Stimulated activated CD8-positive, alpha-beta memory T cell treated with anti-CD3 and anti-CD28 coated beads, Interleukin-12 subunit alpha, Interleukin-12 subunit beta, amount 100 ng/mL, for 4 hours (primary cell): Measurements from ENCODE around the gene KCTD19.

Source experiments
- DNase-seq: peaks from one replicate; pipeline ENCODE4 v3.0.0-alpha.2; 2020; ENCODE audit warnings: low read depth

Gene KCTD19

DNA sequence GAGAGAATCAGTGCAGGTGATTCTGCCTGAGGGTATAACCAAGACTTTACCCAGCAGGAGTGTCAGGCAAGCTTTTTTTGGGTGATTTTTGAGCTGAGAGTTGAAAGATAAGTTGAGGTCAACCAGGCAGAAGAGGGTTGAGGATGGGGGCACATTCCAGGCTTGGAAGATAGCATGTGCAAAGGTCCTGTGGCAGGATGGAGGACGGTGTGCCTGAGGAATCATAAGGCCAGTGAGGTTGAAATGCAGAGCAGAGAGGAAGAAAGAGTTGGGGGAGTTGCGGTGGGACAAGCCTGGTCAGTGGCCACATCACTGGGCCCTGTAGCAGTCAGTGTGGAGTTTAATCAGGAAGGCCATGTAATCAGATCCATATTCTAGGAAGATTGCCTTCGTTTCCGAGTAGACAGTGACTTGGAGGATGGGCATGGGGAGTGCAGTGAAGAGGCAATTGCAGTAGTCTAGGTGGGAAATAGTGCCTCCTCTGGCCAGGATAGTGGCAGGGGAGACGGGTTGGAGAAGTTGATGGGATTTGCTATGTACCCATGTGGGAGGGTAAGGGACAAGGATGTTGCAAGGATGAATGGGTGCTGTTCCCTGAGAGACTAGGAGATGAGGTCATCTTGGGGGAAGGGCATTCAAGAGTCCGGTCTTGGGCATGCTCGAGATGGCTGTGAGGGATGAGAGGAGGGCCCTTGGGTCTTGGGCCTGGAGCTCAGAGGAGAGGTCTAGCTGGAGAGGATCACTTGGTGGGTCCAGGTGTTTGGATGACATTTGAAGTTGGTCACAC is 43.3 kb downstream of the KCTD19 start:
- DNase-seq = no peak

DNA sequence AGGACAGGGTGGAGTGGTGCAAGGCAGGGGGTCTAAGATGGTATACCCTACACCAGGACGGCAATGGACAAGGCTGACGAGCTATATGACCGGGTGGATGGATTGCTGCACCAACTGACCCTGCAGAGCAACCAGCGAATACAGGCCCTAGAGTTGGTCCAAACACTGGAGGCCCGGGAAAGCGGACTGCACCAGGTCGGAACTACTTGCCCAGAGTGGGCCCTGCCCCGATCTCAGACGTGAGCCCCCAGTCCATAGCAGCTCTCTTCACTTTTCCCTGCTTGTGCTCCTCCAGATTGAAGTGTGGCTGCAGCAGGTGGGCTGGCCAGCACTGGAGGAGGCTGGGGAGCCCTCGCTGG is 44.1 kb downstream of the KCTD19 start:
- no peak for DNase-seq

DNA sequence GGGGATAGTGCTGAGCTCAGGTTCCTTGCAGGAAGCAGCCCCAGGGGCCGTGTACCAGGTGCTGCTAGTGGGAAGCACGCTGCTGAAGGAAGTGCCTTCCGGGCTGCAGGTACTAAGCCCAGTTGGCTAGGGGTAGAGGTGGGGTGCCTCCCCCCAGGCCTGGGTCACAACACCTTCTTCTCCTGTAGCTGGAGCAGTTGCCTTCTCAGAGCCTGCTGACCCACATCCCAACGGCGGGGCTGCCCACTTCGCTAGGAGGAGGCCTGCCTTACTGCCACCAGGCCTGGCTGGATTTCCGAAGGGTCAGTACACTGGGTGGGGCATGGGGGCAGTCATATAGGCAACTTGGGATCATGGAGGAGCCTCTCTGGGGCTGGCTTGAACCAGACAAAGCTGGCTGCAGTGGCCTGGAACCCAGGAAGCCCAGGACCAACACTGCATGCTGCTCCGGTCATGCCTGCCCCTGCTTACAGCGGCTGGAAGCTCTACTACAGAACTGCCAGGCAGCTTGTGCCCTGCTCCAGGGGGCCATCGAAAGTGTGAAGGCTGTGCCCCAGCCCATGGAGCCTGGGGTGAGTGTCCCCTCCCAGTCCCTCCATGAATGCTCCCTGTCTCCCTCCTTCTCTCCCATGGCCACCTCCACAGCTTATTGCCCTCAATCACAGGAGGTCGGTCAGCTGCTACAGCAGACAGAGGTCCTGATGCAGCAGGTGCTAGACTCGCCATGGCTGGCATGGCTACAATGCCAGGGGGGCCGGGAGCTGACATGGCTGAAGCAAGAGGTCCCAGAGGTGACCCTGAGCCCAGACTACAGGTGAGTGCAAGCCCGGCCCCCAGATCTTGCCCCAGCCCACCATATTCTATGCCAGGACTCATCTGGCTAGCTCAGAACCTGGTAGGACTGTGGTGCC is 44.8 kb downstream of the KCTD19 start:
- no peak for DNase-seq

DNA sequence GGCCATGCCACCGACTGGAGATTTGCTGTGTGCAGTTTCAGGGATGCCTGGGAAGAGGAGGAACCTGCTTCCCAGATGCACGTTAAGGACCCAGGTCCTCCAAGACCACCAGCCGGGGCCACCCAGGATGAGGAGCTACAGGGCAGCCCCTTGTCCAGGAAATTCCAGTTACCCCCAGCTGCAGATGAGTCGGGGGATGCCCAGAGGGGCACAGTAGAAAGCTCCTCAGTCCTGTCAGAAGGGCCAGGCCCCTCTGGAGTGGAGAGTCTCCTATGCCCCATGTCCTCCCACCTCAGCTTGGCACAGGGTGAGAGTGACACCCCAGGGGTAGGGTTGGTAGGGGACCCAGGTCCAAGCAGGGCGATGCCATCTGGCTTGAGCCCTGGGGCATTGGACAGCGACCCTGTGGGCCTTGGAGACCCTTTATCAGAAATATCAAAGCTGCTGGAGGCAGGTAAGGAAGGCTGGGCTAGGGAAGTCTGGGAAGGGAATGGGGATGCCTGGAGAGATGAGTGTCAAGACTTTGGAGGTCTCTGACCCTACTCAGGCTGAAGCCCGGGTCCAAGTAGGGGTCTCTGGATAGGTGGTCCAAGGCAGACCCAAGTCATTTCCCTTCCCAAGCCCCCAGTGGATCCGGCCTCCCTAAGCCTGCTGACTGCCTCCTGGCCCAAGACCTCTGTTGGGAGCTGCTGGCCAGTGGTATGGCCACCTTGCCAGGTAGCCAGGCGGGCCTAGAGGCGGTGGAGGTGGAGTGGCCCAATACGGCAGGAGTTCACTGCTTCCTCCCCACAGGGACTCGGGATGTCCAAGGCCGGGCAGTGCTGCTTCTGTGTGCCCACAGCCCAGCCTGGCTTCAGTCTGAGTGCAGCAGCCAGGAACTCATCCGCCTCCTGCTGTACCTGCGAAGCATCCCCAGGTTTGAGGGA is 46.2 kb downstream of the KCTD19 start:
- DNase-seq = no peak

DNA sequence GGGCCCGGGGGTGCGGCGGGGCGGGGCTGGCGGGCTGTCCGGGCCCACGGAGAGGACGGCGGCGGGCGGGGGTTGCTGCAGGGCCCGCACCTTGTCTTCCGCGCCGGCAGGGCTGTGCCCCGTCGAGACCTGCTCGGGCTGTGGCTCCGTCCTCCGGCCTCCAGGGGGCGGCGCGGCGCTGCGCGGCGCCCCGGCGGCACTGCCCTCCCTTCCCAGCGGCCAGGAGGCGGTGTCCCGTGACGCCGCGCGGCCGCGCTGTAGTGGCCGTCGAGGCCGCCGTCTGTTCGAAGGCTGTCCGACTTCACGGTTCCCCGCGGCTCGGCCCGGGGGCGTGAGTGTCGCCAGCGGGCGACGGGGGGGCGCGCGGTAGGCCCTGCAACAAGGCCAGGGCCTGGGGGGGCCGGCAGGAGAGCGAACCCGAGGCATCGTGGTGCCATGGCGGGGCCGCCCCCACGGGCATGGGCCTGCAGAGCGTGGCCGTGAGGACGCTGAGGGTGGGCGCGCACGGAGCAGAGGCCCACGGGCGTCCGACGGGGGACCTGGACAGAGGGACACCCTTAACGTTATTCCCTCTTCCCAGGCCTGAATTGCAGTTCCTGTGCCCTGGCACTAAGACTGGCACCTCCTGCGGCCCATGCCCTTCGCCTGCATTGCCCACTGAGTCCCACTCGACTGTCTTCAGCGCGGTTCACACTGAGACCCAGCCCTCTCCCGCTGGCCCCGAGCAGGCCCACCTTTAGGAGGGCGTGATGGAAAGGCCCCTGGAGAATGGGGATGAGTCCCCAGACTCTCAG is 47.0 kb downstream of the KCTD19 start, which contains the start of gene PLEKHG4:
PLEKHG4 (plus strand) TSS at position 237 of the 794 bp plus-strand sequence; CDS start at position 750, 513 bp downstream.
- peak; percentile 62 for DNase-seq

DNA sequence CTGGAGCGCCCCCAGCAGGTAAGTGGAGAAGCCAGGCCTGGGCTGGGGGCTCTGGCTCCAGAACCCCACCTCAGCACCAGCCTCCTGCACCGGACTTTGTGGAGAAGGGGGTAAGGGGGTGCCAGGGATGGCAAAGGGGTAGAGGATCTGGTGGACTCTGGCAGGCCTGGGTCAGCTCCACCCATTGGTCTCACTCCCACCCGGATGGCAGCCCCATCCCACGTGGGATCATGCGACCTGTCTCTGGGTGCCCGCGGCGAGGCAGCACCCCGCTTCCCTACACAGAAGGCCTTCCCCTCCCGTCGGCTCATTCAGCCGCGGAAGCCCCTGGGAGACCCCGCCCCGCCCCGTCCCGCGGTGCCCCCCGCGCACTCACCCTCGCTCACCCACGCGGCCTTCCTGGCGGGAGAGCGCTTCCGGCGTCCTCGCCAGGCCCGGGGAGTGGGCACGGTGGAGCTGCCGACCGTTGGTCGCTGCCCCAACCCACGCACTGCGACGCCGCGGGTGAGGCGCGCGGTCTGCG is 47.7 kb downstream of the KCTD19 start:
- DNase-seq = no peak

DNA sequence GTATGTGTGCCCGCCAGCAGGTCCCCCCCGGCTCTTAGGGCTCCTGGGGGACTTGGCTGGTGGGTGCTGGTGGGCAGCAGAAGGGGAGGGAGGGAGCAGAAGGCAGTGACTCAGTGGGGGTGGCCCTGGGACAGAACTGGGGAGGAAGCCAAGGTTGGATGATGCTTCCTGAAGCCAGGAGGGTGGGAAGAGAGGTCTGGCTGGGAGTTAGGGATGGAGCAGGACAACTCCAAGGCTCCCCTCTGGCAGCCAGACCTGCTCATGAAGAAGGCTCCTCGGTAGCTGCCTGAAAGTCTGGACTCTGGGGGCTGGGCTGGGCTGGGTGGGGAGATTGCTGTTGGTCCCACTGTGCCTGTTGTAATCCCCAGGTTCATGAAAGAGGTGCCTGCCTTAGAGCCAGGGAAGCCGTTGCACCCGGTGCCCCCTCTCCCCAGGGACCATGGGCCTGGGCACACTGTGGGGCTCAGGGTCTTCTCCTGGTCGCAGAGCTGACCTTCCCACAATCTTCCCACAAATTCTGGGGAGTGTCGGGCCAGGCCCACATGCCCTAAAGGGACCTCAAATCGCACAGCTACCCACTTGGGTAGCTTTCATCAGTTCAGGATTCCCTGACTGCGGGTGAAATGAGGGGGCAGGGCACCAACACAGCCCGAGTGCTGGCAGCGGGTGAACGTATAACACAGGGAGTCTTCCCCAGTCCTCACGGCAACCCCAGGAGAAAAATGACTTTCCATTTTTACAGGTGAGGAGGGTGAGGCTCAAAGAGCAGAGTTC is 48.4 kb downstream of the KCTD19 start:
- no peak for DNase-seq

DNA sequence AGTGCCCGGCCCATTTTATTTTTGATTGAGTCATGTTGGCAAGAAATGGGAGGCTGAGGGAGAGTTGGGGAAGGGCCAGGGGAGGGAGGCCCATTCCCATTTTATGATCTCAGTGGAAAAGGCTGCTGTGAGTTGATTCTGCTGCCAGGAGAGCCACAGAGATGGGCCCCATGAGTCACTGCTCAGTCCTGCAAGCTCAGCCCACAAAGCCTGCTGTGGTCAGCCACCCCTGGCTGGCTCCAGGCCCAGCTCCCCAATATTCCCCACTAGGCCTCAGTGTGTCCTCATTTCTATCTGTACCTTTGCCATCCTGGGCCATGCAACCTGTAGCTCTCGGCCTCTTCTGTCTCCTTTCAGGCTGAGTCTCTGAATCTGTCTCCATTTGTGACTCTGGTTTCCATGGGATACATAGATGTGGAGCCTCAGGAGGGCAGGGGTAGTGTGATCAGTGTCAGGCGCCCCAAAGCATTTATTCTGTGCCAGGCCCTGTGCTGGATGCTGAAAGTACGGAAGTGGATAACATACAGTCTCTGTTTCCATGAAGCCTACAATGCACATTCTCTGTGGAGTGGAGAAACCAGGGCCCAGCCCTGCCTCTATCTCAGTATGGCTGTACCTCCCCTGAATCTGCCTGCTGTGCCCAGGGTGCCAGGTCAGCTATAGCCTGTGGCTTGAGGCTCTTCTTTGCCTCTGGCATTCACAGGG is 49.1 kb downstream of the KCTD19 start:
- no peak for DNase-seq

DNA sequence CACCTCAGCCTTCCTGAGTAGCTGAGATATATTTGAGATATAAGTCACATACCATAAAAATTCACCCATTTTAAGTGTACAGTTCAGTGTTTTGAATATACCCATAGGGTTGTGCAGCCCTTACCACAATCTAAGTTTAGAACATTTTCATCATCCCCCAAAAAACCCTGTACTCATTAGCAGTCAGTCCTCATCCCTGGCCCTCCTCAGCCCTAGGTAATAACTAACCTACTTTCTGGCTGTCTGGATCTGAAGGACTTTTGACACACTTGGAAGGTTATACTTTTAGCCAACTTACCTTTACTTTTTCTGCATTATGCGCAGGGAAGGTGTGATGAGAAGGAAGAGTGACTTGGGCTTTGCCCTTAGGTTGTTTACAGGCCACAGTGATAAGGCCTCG is 51.2 kb downstream of the KCTD19 start:
- DNase-seq = no peak

DNA sequence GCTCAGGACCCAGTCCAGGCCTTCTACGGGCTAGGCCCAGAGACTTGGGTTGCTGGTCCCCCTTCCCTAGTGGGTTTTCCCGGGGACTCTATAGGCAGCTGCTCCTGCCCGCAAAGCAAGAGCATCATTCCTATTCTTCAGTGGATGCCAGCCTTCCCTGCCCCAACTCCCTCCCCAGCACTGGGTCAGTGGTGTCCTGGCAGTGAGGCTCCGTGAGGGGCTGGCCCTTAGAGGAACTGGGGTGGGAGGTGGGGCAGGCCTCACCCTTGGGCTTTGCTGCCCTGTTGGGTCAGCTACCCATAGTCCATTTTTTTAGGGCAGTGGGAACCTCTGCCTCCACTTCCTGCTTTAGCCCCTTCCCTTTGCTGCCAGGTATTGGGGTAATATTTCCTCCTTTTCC is 55.1 kb downstream of the KCTD19 start:
- DNase-seq = no peak

DNA sequence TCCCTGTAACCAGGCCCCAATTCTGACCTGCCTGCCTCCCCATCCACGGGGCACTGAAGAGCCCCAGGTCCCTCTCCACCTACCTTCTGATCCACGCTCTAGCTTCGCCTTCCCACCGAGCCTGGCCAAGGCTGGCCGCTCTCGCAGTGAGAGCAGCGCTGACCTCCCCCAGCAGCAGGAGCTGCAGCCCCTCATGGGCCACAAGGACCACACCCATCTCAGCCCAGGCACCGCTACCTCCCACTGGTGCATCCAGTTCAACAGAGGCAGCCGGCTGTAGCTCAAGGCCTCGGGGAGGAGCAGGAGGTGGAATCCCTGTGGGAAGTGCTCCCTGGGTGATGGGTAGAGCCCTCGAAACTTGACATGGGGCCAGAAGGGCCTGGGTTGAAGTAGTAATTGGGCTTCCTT is 55.6 kb downstream of the KCTD19 start:
- DNase-seq = no peak

DNA sequence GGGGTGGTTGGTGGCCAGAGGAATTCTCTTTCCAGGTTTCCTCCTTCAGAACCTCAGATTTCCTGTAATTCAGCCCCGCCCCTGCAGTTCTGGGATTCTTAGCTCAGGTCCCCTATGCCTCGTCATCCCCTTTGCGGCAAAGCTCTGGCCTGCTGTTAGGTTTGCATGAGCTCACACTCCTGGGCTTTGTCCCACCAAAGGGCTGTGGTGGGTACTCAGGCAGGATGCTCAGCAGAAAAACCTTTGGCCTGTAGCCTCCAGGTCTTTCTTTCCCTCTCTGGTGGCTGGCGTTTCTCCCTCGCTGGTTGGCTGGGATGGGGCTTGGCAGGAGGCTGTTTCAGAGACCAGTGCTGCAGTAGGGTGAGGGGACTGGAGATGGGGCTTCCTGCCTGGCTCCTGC is 56.8 kb downstream of the KCTD19 start:
- no peak for DNase-seq

DNA sequence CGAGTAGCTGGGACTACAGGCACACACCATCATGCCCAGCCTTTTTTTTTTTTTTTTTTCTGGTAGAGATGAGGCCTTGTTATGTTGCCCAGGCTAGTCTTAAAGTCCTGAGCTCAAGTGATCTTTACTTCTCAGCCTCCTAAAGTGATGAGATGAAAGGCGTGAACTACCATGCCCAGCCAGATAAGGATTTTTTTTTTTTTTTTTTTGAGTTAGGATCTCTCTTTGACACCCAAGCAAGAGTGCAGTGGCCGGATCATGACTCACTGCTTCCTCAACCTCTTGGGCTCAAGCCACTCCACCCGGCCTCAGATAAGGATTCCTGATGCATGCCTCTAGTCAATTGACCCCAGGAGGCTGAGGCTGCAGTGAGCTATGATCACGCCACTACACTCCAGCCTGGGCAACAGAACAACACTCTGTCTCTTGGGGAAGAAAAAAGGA is 58.4 kb downstream of the KCTD19 start:
- DNase-seq = no peak

DNA sequence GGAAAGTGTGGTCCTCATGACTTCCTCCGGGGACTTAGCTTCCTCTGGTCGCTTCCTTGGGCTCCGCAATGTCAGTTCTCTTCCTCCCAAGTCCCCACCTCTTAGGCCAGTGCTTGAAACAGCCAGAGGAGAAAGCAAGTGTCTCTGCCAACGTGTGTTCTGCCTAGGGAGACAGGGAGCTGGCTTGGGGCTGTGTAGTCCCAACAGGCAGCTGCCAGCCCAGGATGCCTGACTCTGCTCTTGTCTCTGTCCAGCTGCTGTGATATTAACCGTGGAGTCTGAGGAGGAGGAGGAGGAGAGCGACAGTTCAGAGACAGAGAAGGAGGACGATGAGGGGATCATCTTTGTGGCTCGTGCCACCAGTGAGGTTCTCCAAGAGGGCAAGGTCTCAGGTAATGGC is 60.7 kb downstream of the KCTD19 start:
- no peak for DNase-seq

DNA sequence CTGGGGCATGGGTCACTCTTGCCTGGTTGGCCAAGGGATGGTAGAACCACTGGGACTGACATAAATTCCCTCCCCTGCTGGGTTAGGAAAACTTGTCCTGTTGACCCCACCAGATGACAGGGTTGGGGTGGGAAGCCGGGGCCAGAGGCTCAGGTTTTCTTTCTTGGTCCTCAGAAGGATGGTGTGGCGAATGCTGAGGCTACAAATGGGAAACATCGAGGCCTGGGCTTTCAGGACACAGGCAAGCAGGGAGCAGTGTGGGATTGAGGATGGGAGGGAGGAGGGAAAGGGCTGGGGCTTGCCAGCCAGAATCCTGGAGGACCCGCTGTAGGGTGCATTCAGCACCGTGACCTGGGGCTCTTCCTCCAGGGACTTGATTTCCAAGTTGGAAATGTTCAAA is 61.7 kb downstream of the KCTD19 start:
- no peak for DNase-seq

DNA sequence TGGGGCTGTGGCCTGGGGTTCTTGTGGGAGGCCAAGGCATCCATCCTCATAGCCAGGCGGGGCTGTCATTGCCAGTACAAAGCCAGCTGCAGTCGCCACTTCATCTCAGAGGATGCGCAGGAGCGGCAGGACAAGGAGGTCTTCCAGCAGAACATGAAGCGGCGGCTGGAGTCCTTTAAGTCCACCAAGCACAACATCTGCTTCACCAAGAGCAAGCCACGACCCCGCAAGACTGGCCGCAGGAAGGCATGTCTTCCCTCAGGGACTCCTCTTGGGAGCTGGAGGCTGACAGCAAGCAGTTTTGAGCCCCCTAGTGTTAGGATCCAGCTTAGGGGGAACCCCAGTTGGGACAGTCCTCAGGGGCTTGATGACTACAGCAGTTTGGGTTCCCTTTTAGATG is 62.3 kb downstream of the KCTD19 start:
- no peak for DNase-seq

DNA sequence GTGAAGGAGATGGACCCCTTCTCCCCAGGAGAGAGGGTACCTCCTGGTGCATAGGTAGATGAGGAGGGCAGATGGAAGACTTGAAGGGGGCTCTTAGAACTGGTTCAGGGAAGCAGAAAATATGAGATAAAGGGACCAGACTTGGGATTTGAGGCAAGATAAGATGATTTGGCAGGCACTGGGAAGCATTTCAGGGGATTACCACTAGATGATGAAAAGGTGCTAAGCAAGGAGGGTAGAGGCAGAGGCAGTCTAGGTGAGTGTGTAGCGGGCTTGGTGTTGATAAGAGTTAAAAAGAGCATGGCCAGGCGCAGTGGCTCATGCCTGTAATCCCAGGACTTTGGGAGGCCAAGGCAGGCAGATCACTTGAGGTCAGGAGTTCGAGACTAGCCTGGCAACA is 63.3 kb downstream of the KCTD19 start:
- DNase-seq = no peak

DNA sequence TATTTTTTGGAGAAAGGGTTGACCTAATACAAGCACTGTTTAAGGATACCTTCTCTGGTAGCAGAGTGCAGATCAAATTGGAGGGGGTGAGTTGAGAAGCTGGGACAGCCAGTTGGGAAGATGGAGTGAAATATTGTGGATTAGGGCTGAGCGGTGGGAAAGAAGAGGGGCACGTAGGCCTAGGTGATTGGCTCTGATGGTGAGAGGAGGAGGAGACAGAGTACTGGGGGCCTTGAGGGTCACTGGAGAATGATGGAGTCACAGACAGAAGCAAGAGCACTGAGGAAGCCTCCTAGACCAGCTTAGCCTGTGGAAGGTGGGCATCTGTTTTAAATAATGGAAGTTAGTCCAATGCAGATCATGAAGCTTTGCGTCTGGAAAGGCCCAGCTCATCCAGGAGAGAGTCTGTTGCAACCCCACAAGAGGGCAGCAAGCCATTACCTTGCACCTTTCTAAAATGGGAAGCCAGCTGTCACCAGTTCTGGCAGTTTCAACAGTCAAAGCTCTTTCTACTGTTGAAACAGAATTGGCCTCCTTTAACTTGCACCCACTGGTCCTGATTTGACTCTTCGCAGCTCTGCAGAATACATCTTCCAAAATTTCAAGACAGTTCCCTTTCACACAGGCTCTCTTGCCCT is 66.0 kb downstream of the KCTD19 start:
- no peak for DNase-seq

DNA sequence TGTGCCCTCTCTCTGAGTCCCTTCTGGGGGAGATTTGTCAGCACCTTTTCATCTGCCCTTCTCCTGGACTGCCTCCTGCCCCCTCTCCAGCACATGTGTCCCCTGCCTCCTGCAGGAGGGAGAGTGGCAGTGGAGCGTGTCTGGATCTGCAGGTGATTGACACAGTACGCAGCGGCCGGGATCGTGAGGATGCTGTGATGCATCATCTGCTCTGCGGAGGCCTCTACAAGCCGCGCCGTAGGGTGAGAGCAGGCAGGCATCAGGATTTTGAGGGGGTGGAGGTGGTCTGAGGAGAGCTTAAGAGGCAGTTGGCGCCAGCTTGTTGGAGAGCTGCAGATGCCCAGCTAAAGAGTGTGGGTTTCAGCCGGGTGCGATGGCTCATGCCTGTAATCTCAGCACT is 66.8 kb downstream of the KCTD19 start:
- DNase-seq = no peak
